WERI-Rb-1 (cell line): ENCODE data around the gene TERC.

ENCODE experiments used
- DNase-seq: peaks from one replicate; pipeline ENCODE4 v3.0.0-alpha.2; 2020
- H3K27ac ChIP-seq: fragments of 250-450 bp; sonication (Bioruptor Pico); 2 replicates; pipeline ENCODE4 v1.5.1; 2020; ENCODE audit warnings: mild to moderate bottlenecking, moderate library complexity
- H3K27me3 ChIP-seq: fragments of 250-450 bp; sonication (Bioruptor Pico); 2 replicates; pipeline ENCODE4 v1.5.1; 2021; ENCODE audit warnings: mild to moderate bottlenecking, low read depth, moderate library complexity; ENCODE audit not compliant: insufficient read depth, severe bottlenecking
- H3K36me3 ChIP-seq: fragments of 250-450 bp; sonication (Bioruptor Pico); 2 replicates; pipeline ENCODE4 v1.5.1; 2020; ENCODE audit warnings: mild to moderate bottlenecking, moderate library complexity
- H3K4me3 ChIP-seq: 2 replicates; pipeline ENCODE4 v1.5.1; 2011; ENCODE audit warnings: low read depth, mild to moderate bottlenecking, control low read depth, low read length
- H3K9me3 ChIP-seq: fragments of 250-450 bp; sonication (Bioruptor Pico); 2 replicates; pipeline ENCODE4 v1.5.1; 2021; ENCODE audit warnings: mild to moderate bottlenecking, moderate library complexity; ENCODE audit not compliant: severe bottlenecking
- CTCF ChIP-seq: IDR thresholded peaks from 2 replicates; pipeline ENCODE4 v1.5.1; 2011; ENCODE audit warnings: low read depth, mild to moderate bottlenecking, control low read depth, inconsistent platforms, low read length

TERC gene

GRCh38 chr3:169809230-169809795 lies 44.5 kb upstream of the TERC start:
- no peaks in the 10 kb centered on the region for H3K9me3 ChIP-seq
- DNase-seq, result no peak
- H3K36me3 ChIP-seq, result peaks cover 3% of the 10 kb centered on the region; the same call in 1 of the 2 replicates
- TF ChIP-seq CTCF, result no peak
- no peaks in the 10 kb centered on the region for H3K27me3 ChIP-seq
- no peak overlapping the region for H3K4me3 ChIP-seq
- H3K27ac ChIP-seq, result no peak overlapping the region

- no peak for DNase-seq
- Histone ChIP-seq H3K36me3 (peaks cover 16% of the 10 kb centered on the region), H3K27ac (no peak overlapping the region), H3K9me3 (no peaks in the 10 kb centered on the region), H3K27me3 (no peaks in the 10 kb centered on the region), H3K4me3 (no peak overlapping the region)
- TF ChIP-seq CTCF, result no peak
These were observed 39.8 kb upstream of the TERC start for GRCh38 chr3:169804681-169805080.

GRCh38 chr3:169792359-169792758 lies 27.5 kb upstream of the TERC start:
- DNase-seq, result no peak
- no peak overlapping the region for H3K4me3 ChIP-seq
- no peak for TF ChIP-seq CTCF
- H3K27ac ChIP-seq, result no peak overlapping the region
- H3K9me3 ChIP-seq, result no peaks in the 10 kb centered on the region
- H3K36me3 ChIP-seq, result peaks cover 18% of the 10 kb centered on the region
- no peaks in the 10 kb centered on the region for H3K27me3 ChIP-seq

- Histone ChIP-seq H3K4me3 (no peak overlapping the region), H3K27ac (no peak overlapping the region), H3K9me3 (no peaks in the 10 kb centered on the region), H3K27me3 (no peaks in the 10 kb centered on the region), H3K36me3 (peaks cover 28% of the 10 kb centered on the region)
- TF ChIP-seq CTCF, result no peak
- no peak for DNase-seq
These were observed 26.0 kb upstream of the TERC start for GRCh38 chr3:169790687-169791429.

- H3K9me3 ChIP-seq, result no peaks in the 10 kb centered on the region
- H3K27ac ChIP-seq, result no peak overlapping the region
- H3K27me3 ChIP-seq, result no peaks in the 10 kb centered on the region
- no peak for TF ChIP-seq CTCF
- H3K4me3 ChIP-seq, result no peak overlapping the region
- DNase-seq, result no peak
- H3K36me3 ChIP-seq, result peaks cover 32% of the 10 kb centered on the region
These were observed 25.4 kb upstream of the TERC start for GRCh38 chr3:169790219-169790618.
